GM21526 (cell line): ENCODE data around the gene C14orf119.

Experiments used
- ATAC-seq: cut with Tn5 transposase; IDR thresholded peaks from one replicate; pipeline ENCODE4 v1.9.1; 2021; ENCODE audit warnings: moderate library complexity; ENCODE audit not compliant: unreplicated experiment, low FRiP score

C14orf119 gene

GRCh38 chr14:23095196-23096108, at the start of gene C14orf119:
TSS of gene C14orf119 (plus strand) at chr14:23095505. CDS start at chr14:23097659, 2,154 bp downstream.
- ATAC-seq = peak; percentile 85

DNA sequence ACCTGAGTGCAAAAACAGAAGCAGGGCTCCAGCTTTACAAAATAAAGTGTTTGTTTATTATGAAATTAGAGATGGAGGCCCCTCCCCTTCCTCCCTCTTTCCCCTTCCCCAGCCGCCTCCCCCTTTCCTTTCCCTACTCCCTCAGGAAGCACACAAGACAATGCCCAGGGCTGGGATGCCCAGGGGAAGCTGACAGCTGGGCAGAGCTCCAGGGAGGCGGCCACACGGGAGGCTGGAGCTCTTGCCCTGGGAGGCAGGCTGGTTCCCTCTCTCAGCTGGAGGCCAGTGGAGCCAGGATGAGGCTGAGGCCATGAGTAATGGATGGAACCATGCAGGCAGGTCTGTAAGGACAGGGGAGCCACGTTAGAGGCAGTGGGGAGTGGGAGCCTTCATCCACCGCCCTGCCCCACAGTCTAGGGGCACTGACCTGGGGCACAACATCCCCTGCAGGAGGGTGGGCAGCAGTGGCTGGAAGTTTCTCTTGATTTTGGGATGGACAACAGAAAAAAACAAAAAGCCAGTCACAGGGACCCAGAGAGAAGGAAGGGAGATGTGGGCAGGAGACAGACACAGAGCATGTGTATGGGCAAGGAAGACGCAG, 48.2 kb upstream of the C14orf119 start:
- ATAC-seq = no peak

DNA sequence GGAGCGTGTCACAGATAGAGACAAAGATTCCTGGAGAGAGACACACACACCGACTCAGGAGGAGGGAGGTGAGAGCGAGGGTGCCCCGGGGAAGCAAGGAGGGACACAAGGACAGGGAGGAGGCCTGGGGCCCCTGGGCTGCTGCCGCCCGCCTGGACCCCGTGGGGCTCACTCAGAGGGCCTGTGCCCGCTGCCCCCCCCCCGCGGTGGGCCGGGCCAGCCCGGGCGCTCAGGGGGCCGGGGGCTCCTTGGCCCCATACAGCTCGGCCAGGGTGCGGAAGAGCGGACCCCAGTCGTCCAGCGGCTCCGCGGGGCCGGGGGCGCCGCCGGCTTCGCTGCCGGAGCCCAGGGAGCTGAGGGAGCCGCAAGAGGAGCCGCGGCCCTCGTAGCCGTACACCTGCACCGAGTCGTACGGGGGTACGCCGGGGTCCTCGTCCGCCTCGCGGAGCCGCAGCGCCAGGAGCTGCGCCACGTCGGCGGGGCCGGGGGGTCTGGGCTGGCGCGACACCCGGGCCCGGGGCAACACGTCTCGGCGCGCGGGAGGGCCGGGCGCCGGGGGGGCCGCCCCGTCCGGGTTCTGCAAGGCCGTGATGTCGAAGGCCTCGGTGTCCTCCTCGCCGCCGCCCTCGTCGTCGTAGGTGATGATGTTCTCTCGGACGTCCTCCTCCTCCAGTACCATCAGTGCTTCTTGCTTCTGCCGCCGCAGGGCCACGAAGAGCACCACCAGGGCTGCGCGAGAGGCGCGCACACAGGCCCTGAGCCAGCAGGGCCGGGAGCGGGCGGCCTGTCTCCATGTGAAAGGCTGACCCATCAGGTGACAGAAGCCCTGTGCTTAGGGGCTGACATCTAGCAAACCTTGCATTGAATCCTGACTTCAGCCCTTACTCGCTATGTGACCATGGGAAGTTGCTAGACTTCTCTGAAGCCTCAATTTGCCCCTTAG, 47.3 kb upstream of the C14orf119 start:
- ATAC-seq = no peak

DNA sequence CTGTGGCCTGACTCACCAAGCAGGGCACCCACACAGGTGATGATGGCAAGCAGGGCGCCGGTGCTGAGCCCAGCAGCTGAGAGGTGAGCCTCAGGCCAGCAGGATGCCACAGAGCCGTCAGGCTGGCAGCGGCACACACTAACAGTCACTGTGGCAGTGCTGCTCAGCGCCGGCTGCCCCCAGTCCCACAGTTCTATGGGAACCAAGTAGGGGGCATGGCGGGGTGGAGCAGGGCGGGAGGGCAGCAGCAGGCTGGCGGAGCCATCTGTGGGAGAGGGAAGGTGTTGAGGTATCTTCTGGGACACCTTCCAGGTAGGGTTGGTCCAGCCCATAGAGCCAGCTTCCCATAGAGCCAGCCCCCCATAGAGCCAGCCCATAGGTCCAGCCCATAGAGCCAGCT, 46.3 kb upstream of the C14orf119 start:
- ATAC-seq = no peak

DNA sequence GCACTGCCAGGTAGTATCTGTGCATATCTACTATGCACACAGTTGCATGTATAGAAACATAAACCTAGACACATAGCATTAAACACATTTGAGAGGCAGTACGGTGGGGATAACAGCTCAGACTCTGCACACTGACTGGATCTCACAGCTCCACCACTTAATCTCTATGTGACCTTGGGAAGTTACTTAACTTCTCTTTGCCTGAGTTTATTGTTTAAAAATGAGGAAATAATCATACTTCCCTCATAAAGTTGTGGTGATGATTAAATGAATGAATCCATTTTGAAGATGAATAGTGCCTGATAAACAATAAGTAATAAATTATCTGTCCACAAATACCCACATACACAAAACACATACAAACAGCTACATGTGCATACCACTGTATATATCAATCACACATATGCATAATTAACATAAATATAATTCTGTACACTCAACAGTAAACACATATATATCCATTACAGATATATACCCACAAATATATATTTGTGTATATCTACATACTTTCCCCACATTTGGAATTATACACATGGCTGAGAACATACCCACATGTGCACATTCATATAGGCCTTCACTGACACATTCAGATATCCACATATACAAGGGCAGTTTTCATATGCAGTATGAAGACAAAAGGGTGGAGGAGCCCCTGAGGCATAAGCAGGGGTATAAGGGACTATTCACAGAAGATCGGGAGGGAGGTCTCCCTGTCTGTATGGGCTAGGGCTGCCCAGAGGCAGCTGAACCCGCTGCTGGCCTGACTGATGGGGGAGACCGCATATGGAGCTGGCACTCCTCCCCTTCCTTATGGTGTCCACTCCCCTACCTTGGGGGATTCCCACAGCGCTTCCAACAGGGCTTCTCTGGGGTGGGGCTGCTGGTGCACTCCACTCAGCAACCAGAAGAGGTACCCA, 43.9 kb upstream of the C14orf119 start:
- ATAC-seq = no peak

DNA sequence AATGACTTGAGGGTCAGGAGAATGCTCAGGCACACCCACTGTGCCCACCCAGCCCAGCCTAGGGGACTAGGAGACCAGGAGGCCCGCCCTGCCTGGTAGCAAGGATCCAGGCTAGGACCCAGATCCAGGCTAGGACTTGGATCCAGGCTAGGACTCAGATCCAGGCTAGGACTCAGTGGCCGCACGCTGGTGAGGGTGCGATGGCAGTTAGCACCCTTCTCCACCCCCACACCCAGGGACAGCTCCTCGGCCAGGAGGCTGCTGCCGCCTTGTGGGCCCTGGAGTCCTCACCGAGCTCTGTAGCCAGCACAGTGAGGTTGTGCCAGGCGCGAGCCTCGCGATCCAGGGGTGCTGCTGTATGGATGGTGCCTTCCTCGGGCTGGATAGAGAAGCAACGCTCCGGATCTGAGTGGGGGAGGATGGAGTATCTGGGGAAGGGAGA, 43.1 kb upstream of the C14orf119 start:
- ATAC-seq = no peak

DNA sequence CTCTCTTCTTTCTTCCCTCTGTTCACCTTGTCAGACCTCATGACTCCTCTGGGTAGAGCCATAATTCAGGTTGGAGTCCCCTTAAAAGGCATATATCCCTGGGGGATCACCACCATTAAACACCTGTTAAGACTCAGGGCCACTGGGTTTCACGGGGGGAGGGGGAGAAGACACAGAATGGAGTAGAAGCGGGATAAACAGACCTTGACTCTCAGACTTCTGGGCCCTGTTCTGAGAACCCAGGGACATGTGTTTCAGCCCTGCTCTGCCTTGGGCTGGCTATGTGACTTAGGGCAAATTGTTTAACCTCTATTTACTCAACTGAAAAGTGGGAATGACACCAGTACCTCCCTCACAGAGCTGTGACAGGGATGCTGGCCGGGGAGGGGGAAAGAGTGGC, 42.6 kb upstream of the C14orf119 start:
- no peak for ATAC-seq

DNA sequence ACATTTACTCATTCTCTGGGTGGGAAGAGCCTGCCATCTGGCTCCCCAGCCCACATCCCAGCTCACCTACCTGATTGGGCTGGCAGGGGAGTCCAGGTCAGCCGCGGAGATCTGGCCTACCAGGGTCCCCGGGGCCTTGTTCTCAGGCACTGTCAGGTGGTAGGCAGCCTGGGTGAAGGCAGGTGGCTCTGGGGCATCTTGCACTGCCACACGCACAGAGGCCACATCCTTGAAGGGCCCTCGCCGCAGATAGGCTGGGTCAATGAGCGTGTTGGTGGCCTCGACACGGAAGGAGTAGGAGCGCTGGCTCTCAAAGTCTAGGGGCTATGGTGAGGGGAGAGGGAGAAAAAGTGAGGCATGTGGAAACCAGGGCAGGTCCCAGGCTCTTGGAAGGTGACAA, 41.9 kb upstream of the C14orf119 start:
- ATAC-seq = no peak

DNA sequence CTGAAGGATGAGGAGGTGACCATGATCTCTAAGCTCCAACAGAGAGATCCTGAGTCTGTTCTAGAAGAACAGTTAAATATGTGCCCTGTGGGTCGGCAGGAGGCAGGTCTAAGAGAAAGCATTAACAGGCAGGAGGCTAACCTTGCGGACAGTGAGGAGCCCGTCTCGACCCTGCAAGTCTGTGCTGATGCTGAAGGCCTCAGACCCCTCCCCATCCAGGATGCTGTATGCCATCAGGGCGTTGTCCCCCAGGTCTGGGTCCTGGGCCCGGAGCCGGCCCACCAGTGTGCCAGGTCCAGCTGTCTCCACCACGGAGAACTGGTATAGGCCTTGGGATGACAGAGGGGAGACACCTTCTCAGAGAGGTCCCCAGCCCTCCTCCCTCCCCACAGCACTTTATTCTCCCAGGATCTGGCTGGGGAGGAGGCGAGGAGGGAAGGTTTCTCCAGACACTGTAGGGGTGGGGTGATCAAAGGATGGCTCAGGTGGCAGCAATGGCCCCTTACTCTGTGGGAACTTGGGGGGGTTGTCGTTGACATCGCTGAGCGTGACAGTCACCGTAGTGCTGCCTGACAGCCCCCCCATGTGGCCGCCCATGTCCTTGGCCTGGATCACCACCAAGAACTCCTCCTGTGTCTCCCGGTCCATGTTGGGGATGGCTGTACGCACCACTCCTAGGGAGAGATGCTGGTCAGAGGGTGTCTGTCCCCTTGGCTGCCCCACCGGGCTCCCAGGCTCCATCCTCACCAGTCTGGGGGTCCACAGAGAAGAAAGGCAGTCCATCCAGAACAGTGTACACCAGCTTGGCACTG, 41.1 kb upstream of the C14orf119 start:
- no peak for ATAC-seq

GRCh38 chr14:23055147-23055550, 40.2 kb upstream of the C14orf119 start:
- no peak for ATAC-seq

GRCh38 chr14:23055621-23056144, 39.6 kb upstream of the C14orf119 start:
- ATAC-seq = no peak

DNA sequence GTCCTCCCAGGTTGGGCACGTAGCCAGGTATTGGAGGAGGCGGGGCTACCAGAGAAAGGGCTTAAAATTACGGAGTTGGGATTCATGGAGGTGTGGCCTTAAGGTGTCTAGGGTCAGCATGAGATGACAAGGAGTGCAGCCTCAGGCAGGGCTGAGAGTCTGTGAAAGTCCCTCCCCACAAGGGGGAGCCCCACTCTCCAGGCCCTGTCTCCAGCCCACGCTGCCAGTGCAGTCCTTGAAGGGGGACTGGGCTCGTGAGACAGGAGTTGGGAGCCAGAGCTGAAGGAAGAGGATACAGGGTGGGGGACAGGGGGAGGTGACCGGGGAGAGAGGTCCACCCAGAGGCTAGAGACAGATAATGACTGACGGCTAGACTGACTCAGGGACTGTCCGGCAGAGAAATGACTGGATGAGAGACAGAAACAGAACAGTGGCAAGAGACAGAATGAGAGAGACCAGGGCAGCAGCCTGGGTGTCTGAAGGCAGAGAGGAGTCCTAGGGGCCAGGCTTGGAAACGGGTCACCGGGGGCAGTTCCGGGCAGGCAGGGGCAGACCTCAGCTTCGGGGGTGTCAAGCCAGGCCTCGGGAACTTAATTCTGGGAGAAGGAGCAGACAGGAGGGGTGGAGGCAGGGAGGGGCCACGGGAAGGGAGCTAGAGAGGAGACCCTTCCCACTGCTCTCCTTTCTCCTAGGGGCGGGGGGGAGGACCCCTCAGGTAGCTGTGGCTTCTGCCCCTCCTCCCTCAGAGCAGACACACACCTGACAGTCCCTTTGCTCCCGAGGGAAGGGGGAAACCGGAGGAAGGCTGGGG, 39.0 kb upstream of the C14orf119 start:
- ATAC-seq = peak; percentile 46

GRCh38 chr14:23056956-23057756, 38.1 kb upstream of the C14orf119 start, which contains the start of gene CDH24:
TSS of gene CDH24 (minus strand) at chr14:23057520. CDS start at chr14:23055733, 1,787 bp downstream.
- peak; percentile 39 for ATAC-seq

DNA sequence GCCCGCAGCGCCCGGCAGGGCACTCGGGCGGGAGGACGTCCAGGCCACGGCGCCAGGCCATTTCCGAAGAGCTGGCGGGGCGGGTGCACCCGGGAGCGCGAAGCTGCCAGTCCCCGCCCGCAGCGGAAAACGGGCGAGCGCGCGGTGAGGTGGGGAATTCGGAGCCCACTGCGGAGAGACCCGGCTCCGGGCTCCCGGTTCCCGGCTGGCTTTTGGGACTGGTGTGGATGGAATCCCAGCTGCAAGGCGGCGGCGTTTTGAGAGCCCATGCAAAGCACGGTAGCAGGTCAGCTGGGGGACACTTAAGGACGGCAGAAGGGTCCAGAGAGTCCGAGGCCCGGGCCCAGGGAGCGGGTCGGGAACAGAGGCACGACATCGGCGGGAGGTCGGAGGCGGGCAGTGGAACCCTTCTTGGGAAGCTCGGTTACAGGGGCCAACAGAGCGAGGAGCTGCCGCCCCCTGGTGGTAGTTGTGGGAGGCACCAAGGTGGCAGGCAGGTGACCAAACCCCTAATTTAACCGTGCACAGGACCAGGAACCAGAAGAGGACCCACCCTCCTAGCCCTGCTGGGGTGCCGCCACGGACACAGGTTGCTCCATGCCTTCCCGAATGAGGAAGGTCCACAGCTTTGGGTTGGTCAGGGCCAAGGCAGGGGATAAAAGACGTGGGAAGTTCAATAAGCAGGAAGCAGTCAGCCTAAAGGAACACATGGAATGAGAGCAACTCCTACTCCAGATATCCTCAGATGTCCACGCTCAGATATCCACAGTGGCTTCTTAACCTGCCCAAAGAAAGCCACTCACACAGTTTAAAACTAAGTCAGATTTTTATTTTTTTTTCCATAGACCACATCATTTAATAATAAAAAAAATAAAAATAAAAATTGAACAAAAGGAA, 37.3 kb upstream of the C14orf119 start:
- ATAC-seq = peak; percentile 56

- ATAC-seq = no peak
Measured at GRCh38 chr14:23058654-23059504, 36.4 kb upstream of the C14orf119 start.
